HuH-7.5 (cell line): ENCODE data around the gene MRPS27.

ENCODE experiments used
- DNase-seq: peaks from one replicate; pipeline ENCODE4 v3.0.0; 2011; ENCODE audit warnings: low spot score

The MRPS27 gene

DNA sequence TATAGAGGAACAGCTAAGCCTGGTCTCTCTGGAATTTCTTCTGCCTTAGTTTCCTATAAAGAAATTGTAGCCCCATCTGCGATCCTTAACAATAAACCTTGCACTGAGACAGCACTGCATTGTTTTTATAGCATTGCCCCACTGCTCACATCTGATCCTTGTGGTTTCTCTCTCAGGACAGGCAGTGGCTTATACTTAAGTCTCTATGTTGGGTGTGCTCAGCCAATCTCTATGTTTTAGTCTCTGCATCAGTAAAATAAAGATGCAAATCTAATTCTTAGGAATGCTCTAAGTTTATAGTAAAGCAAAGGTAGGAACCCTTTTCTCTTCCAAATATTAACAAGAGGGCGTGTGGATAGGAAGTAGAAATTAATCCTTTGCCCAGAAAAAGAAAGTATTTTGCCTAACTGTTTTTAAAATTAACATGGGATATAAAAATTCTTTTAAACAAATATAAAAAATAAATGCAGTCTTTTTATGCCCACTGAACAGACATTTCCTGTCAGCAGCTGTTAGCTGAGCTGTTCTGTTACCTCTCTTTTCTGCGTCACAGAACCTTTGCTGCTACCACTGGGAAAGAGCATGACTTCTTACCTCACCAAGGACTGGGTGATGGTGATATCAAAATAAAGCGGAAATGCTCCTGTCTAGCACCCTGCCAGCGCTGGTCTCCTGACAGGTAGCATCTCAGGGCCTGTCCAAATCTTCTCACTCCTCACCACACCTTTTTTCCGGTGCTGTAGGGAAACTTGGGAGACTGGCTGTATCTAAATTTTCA is 29.5 kb downstream of the MRPS27 start:
- no peak for DNase-seq

DNA sequence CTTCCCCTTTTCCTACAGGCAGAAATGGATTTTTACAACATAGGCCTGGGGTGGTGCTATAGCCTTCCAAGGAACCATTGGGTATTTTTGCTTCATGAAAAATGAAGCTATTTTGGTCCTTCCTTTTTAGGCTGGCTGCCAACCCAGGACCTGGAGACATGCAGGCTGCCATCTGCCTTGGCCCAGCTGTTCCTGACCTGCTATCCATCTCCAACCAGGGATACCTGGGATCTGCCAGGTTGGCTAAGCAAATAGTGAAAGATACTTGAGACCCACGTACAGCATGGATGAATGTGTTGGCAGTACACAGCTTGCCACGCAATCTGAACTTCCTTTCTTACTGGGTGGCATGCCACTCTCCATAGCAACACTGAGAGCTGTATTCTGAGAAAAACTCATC is 31.1 kb downstream of the MRPS27 start:
- no peak for DNase-seq

DNA sequence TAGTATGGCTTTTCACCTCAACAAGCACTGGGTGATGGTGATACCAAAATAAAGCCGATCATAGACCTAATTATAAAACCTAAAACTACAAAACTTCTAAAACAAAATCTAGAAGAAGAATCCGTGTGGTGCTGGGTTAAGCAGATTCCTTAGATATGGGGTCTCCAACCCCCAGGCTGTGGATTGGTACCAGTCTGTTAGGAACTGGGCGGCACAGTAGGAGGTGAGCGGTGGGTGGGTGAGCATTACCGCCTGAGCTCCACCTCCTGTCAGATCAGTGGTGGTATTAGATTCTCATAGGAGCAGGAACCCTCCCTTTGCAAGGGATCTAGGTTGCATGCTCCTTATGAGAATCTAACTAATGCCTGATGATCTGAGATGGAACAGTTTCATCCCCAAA is 33.2 kb downstream of the MRPS27 start:
- DNase-seq: no peak

DNA sequence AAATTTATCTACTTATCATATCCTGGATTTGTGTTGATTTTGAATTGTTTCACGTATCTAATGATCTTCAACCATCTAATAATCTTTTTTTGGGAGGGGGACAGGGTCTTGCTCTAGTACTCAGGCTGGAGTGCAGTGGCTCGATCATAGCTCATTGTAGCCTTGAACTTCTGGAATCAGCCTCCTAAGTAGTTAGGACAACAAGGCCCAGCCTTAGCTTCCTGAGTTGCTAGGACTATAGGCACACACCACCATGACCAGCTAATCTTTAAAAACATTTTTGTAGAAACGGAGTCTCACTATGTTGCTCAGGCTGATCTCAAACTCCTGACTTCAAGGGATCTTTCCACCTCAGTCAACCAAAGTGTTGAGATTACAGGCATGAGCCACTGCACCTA is 34.6 kb downstream of the MRPS27 start:
- no peak for DNase-seq

DNA sequence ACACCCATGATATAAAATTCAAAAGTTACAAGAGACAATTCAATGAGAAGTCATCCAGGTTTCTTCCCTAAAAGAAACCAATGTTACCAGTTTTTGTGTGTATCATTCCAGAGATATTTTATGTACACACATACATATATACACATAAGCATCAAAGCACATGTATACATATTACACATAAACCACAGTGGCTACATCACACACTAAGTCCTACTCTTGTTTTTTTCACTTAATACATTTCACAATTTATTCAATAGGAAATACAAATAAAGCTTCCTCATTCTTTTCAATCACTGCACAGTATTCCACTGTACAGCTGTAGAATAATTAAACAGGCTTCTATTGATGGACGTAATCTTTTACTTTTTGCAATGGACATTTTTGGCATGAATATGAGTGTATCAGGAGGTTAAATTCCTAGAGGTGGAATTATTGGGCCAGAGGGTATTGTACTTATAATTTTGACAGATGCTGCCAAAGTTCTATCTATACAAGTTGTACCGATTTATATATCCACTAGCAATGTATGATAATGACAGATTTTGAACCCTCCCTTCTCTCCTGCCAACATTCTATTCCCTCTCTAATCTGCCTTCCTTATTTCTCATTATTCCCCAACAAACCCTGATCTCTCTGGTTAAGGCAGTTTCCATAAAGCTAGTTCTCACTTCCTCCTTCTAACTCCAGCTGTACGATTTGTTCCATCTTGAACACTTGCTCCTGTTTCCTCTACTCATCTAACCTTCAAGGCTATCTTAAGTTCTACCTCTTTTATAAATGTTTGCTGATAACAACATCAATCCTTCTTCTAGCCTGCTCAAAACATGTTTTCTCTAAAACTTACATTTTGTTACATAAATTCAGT is 35.2 kb downstream of the MRPS27 start:
- DNase-seq: no peak

DNA sequence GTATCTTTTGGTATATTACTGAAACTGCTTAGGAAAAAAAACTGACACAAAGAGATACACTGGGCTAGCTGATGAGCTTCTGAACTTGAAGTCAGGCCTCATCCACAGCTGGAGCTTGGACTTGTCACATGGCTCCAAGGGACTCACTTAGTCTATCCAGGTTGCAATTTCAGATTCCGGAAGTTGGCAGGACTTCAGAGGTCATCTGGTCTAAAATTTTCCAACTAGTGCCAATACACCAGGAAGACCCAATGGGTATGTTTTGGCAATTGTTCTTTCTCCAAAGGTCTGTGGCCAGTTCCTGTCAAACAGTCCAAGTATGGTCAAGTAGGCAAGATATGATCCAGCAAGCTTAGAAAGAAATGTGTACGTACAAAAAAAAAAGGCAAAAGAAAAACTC is 36.7 kb downstream of the MRPS27 start:
- DNase-seq: no peak

DNA sequence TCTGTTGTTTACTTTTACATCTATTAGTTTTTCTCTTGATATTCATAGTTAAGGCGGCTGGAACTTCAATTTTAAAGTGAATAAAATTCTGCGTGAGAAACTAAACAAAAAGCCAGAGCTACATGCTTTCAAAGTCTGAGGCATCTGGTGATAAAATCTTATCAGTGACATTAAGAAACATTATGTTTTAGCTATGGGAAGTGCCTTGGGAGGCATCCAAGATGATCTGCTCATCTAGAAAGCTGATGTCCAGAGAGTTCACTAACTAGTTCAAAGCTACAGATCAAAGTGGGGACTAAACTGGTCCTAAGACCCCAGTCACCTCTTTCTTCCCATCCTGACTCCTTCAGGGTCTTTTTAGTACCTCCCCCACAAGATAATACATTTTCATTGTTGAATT is 37.2 kb downstream of the MRPS27 start:
- DNase-seq: no peak

DNA sequence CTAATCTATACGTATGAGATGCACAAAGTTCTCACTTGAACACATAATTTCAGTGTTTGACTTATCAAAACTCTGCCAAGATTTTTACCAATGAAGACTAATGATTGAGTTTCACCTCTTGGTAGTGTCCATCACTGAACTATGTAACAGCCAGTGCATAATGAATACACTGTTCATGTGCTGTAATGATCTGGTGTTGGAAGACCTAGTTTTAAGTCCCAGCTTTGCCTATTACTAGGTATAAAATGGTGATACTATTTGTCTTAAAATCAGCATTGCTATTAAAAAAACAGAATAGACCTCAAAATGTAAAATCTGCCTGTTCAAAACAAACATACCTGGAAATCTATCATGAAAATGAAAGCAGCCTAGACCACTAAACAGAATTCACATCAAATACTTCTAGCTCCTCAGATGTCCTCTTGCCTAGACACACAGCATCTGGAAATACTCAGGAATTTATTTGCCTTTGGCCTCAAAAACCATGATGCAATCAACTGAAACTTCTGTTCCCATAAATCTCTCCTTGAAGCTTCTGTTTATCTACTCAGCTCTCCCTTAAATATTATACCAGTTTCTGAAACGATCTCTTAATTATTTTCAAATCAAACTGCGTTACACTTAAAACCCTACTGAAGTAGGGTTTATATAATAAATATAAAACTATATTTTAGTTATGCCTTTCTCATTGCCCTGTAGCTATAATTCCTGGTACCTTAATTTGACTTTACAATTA is 38.1 kb downstream of the MRPS27 start:
- DNase-seq: no peak

DNA sequence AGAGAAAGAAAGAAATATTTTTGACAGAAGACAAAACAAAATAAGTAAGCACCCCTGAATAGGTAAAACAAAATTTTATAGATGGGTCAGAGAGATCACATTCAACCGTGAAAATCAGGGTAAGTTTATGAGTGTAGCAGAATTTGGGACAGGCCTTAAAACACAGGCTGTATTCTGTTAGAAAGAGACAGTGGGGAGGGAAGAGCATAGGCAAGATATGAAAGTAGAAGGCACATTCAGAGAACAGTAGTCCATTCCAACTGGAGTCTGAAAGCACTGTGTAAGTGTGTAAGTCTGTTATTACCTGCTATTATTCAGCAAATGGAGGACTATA is 38.6 kb downstream of the MRPS27 start:
- DNase-seq: no peak

DNA sequence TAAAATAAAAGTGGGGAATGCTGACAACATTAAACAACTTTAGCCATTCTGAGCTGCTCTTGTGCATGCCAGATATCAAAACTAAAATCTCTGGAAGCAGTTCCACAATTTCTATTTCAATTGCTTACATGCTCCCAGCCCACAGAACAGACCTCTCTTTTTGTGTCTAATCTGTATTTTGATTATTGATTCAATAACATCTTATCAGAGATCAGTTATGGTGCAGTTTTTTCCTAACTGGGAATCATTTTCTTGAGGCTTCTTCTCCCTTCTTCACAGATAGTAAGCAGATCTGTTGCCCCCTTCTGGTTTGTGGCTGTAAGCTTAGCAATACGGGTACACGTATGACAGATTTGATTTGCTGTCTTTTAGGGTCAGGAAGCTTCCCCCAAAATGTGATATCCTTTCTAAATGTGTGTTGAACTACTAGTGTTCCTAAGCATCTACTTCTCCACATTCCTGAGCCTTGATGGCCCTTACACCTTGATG is 39.4 kb downstream of the MRPS27 start:
- no peak for DNase-seq

DNA sequence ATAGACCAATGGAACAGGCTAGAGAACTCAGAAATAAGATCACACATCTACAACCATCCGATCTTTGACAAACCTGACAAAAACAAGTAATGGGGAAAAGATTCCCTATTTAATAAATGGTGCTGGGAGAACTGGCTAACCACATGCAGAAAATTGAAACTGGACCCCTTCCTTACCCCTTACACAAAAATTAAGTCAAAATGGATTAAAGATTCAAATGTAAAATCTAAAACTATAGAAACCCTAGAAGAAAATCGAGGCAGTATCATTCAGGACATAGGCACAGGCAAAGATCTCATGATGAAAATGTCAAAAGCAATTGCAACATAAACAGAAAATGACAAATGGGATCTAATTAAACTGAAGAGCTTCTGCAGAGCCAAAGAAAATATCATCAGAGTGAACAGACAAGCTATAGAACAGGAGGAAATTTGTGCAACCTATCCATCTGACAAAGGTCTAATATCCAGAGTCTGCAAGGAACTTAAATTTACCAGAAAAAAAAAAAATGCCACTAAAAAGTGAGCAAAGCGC is 43.8 kb downstream of the MRPS27 start:
- DNase-seq: no peak

DNA sequence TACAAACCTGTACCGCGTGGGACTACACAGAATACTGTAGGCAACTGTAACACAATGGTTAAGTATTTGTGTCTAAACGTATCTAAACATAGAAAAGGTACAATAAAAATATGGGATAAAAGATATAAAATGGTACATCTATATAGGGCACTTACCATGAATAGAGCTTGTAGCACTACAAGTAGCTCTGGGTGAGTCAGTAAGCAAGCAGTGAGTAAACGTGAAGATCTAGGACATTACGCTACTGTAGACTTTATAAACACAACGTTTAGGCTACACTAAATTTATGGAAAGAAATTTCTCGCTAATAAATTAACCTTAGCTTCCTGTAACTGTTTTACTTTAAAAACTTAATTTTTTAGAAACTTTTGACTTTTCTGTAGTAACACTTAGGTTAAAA is 46.5 kb downstream of the MRPS27 start:
- DNase-seq: no peak

DNA sequence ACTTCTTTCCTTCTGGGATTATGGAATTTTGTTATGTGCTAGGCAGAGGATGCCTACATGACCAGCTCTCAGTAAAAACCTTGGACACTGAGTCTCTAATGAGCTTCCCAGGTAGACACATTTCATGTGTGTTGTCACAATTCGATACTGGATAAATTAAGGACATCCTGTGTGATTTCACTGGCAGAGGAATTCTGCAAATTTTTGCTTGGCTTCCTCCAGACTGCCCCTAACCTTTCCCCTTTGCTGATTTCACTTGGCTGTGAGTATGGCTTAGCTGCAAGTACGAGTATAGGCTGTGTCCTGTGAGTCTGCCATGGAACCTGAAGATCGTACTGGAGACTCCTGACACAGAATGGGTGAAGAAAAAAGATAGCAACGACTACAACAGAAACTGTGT is 47.6 kb downstream of the MRPS27 start:
- no peak for DNase-seq

DNA sequence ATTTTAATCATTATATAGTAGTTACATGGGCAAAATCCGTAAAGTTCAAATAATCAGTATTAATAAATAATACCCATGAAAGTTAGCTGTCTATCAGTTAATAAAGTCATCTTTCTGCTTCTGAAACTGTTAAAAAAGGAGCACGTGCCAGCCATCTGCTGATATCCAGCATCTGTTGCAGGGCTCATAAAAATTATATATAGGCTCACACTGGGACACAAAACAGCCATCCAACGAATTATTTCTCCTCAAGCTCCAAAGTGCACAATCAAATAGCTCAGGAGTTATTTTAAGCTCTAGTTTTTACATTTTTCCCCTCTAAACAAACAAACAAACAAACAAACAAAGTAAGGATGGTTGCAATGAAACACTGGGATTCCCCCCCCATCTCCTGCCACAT is 48.3 kb downstream of the MRPS27 start:
- no peak for DNase-seq

DNA sequence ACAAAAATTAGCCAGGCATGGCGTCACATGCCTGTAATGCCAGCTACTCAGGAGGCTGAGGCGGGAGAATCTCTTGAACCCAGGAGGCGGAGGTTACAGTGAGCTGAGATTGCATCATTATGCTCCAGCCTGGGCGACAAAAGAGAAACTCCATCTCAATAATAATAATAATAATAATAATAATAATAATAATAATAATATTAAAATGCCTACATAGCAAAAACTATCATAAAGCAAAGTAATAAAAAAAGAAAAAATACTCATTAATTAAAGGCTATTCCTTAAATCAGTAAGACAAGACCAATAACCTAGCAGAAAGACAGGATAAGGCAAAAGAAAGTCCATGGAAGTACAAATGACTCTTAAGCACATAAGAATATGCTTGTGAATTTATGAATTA is 50.0 kb downstream of the MRPS27 start:
- DNase-seq: no peak

DNA sequence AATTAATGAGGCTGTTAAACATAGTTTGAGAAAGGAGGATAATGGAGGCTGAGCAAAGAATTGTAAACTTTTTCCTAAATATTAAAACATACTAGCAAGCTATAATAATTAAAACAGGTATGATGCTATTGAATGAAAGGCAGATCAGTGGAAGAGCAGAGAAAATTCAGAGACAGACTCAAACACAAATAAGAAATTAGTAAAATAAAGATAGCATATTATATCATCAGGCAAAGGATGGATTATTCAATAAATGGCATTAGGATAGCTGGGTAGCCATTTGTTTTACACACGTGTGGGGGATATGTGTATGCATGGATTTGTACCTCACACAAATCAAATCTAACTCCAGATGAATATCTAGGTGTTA is 50.6 kb downstream of the MRPS27 start:
- DNase-seq: no peak

DNA sequence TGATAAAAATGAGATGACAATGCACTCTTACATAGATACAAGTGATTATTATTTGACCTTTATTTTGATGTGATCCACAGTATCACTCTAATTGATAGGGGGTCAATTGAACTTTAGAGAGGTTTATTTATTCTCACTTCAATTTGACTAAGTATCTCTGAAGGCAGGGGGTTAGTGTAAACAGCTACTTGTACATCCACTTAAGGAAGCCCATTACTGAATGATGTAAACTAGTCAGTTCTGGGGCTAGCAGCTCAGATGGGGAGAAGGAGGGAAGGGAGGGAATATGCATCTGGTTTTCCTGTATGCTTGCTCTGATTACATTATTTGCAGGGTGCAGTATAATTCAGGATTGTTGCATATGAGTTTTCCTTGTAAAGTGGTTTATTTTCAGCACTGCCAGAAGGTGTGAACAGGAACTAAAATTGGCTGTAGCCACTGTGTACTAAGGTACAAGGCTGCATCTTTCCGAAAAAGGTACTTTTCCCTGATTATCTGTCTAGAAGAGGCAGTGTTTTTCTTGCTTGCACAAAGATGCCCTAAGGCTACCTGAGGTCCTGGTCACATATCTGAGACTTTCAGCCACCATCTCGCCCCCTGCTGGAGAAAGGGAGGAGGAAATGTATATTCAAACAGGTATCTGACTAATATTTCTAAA is 51.2 kb downstream of the MRPS27 start:
- peak; percentile 10 for DNase-seq

DNA sequence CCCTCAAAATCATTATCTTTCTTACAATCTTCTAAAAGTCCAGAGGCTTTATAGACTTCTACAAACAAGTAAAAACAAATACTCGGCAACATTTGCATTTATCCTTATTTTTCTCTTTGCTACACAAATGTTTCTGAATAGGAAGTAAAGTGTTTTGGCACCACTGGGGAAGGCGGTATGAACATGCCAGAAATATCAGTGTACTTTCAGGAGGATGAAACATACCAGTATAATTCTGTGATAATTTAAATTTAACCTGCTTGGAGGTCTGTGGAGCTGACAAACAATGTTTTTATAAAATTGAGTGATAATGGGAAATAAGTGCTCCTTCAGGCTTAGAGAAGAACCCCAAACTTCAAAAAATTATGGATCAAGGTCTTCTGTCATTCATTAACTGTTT is 51.8 kb downstream of the MRPS27 start:
- no peak for DNase-seq

DNA sequence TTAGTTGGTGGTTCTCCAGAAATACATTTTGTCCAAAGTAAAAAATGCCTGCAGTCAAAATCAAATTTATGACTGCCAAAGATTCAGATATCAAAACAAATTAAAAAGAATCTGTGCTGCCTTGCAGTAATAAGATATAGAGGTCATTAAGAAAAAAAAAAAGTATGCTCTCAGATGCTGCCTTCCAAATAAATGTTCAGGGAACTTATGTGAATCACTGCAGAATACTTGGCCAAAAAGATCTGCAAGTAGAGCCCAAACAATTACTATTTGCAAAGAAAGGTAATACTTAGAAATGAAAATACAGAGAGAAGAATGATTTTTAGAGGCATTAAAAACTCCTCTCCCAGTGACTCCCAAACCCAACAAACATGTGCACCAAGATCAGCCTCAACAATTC is 52.4 kb downstream of the MRPS27 start:
- DNase-seq: no peak

DNA sequence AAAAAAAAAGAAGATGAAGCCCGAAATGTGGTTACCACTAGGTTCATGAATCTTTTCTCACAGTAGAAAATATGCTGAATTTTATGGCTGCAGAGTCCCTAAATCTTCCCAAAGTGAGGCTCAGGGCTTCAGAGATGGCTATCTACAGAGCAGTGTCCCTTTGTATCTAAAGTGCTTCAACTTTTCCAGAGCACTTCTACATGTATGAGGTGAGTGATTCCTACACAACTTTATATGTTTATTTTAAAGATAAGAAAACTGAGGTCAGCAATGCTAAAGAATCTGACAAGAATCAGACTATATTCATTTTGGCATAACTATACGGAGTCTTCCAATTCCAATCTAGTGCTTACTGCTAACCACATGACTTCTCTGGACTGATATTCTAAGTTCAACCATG is 53.2 kb downstream of the MRPS27 start:
- DNase-seq: no peak

DNA sequence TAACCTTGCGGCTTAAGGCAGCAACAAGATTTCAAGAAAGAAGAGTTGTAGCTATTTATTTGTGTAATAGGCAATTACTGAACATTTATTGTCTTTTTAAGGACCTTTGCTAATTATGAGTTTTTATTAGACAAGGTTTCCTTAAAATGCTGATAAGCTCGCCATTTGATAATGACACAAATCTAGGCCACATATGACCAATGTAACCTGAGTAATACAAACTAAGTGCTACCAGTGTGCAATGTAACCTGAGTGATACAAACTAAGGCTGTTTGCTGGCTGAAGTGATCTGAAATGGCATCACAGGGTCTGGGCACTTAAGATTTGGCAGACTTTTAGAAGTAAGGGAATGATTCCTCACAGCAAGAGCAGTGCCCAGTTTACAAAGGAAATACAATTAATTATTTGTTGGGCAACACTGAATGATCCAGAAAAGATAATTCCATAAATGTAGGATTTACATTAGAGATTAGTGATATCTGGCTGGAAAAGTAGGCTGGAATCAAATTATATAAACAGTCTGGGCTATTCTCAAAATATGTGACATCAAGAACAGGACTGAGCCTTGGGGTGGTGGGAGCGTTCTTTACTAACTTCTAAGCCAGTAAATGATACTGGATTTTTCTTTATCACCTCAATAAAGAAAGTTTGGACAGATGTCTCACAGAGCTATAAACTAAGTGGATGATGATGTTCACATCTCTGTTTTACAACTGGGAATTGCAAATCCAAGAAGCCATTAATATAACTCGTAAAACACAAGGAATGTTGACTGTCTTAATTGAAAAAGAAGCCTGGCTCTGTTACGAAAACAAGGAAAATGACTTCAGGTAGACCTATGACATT is 54.8 kb downstream of the MRPS27 start:
- DNase-seq: no peak
